GM18508 (cell line): ENCODE results near the gene SEMA6D.

Experiments used
- ATAC-seq: cut with Tn5 transposase; IDR thresholded peaks from one replicate; pipeline ENCODE4 v1.9.1; 2021; ENCODE audit warnings: moderate number of reproducible peaks; ENCODE audit not compliant: insufficient read depth, unreplicated experiment

The SEMA6D gene, protein sequence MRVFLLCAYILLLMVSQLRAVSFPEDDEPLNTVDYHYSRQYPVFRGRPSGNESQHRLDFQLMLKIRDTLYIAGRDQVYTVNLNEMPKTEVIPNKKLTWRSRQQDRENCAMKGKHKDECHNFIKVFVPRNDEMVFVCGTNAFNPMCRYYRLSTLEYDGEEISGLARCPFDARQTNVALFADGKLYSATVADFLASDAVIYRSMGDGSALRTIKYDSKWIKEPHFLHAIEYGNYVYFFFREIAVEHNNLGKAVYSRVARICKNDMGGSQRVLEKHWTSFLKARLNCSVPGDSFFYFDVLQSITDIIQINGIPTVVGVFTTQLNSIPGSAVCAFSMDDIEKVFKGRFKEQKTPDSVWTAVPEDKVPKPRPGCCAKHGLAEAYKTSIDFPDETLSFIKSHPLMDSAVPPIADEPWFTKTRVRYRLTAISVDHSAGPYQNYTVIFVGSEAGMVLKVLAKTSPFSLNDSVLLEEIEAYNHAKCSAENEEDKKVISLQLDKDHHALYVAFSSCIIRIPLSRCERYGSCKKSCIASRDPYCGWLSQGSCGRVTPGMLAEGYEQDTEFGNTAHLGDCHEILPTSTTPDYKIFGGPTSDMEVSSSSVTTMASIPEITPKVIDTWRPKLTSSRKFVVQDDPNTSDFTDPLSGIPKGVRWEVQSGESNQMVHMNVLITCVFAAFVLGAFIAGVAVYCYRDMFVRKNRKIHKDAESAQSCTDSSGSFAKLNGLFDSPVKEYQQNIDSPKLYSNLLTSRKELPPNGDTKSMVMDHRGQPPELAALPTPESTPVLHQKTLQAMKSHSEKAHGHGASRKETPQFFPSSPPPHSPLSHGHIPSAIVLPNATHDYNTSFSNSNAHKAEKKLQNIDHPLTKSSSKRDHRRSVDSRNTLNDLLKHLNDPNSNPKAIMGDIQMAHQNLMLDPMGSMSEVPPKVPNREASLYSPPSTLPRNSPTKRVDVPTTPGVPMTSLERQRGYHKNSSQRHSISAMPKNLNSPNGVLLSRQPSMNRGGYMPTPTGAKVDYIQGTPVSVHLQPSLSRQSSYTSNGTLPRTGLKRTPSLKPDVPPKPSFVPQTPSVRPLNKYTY

DNA sequence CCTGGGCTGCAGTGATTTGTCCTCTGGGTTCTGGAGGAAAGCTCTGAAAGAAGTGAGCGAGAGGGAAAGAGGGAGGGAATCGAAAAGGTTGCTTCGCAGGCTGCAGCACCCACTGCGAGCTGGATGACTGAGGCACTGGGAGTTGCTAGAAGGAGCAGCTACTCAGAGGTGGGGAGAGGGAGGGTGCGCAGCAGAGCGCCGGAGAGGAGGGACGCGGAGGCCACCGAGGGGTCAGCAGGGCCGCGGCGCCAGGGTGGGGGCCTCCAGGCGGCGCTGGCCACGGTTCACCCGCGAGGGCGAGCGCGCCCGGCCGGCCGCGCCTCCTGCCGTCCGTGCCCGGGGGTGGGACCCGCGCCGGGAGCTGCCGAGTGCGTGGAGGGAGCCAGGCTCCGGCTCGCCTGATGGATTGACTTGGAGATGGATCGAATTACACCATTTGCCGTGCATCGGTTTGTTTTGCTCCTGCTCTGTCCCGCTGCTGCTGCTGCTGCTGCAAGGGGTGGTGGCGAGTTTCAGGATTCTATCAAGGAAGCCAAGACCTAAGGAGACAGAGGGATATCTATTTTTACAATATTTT is at the start of gene SEMA6D:
TSS of gene SEMA6D (plus strand) at position 470 of the 577 bp plus-strand sequence. CDS start 42,294 bp downstream, outside the sequence.
- no peak for ATAC-seq

GRCh38 chr15:47669221-47669620 is 48.1 kb upstream of the SEMA6D start:
- no peak for ATAC-seq

- ATAC-seq, result no peak
These were observed 46.9 kb upstream of the SEMA6D start for GRCh38 chr15:47670365-47670764.

DNA sequence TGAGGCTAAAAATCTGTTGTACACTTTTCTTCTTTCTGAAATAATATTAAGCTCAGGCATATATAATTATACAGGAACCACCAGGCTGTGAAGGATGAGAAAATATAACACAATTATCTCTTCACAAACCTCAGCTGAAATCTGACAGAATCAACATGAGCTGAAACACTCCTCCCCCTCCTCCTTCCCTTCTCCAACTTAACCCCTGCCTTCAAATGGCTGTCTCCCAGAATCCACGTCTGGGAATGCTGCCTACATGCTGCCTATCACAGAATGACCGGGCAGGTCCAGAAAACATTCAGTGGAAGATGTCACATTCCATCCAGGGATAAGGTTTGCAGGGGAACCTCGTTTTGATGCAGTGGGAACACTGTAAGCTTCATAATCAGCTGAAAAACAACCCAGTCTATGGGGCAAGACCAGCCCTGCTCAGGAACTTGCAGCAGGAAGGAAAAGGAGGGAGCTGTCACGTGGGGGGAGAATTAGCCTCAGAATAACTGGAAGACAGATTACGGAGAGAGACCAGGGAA is 44.0 kb upstream of the SEMA6D start:
- ATAC-seq, result no peak

DNA sequence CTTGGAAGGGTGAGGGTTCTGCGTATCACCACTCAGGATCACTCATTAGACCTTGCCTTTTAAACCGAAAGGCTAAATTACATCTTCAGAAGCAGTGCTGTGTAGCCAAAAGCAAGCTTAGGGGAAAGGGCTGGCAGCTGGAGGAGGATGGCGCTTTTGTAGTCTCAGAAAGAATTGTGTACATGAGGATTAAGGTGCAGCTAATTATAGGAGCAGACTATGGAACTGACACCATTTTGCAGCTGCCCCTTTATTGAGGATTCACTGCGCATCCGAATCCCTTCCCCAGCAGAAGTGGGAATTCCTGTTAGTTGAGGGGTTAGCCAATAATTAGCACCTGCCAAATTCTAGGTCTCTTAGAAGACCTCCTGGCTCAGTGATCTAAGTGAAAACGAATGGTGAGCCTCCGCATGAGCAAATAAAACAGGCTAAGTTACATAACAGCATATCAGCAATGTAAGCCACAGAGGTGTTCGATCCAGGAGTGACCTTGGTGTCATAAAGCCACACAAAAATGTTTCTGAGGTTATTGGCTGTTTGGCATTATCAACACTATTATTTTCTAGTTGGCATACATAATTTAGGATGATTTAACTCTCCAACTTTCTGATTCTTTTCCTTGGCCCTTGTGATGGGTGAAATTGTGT is 42.6 kb upstream of the SEMA6D start:
- no peak for ATAC-seq

DNA sequence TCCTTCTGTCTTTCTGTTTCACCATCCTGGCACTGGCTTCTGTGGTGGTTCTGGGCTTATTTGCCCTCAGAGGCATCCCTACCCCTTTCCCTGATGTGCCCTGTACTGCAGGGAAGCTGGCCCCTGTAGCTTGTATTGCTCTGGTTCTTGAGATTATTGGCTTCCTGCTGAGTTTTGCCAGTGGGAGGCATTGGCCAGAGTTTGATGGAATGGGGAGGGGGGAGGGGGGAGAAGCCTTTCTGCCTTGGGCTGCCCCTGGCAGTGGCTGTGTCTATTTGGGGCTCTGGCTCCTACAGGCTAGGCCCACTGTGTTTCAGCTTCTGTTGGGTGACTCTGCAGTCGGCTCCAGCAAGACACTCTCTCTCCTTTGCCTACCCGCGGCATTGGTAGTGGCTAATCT is 41.6 kb upstream of the SEMA6D start:
- no peak for ATAC-seq

- ATAC-seq, result no peak
These were observed 39.3 kb upstream of the SEMA6D start for GRCh38 chr15:47678040-47678439.

DNA sequence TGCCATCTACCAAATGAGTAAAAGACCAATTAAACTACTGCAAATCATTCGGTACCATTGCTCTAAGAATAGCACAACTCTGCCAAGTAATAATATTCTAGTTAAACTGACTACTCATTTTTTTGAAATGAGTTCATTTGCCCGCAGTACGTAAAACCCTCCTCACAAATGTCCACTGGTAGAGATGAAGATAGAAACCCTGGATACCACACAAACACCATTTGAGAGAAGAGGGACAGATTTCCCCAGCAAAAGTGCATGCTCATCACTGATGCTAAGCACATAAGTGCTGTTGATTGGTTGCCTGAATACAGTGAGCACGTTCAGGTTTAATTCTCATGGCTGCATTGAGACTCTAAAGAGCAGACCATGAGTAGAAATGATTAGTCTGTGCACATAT is 34.6 kb upstream of the SEMA6D start:
- ATAC-seq, result no peak

DNA sequence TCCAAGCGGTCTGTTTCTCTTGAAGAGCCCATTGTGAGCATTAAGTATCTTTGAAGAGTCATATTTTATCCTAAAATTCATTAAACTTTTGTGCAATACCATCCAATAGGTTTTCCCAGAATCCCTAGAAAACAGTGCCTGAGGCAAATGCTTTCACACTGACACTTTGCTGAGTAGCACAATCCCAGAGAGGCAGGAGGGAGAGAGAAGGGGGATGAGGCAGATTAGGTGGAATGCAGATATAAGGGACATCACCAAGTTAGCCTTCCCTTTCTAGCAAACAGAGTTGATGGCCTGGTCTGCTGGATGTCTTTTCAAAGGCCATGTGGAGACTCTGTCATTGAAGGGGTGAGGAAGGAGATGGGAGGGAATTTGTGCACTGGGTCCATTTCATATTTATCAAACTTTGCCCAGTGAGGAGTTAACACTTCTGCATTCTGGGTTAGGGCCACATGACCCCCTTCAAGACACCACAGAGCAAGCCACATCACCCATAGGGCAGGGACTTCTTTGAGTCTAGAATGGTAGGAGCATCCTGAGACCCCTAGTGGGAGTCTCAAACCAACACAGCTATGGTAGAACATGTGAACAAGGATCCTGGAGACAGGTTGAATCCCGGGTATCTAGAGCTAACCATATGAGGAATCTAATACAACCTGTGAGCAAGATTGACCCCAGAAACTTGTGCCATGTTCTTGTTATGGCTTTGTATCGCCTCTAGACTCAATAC is 32.0 kb upstream of the SEMA6D start:
- ATAC-seq, result no peak

DNA sequence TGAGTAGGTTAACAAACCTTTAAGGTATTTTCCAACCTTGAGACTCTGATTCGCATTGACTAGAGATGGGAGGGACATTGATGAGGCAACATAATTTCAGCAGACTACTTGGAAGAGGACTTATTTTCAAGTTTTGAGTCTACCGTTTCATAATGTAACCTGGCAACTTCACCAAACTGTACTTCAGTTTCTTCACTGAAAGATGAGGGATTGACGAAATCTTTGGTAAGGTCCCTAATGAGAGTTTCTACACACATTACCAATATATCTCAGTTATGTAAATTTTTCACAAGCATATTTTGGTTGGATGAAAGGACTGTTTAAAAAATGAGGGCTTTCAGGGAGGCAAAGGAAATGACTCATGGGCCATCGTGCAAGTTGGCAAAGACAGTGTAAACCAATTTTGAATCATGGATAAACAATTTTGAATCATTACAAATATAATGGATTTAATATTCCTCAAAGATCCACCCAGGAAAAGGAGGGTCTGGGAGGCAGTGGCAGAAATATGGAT is 28.7 kb upstream of the SEMA6D start:
- no peak for ATAC-seq

DNA sequence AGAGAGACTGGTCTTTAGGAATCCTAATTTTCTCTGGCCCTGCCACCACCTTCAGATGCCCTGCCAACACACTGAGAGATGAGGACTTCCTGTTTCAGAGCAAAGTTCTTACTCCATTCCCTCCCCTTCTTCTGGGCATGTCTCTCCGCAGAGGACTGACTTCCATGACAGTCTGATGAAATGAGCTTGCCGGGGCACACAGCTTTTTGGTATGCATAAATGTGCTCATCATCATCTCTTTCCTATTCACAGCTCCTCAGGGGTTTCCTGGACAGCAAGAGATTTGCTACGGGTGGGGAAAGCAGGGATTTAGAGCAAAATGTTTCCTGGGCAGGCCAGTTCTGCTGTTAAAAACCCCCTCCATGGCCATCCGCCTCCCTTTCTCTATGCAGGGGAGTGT is 27.6 kb upstream of the SEMA6D start:
- no peak for ATAC-seq

- ATAC-seq, result no peak
These were observed 25.4 kb upstream of the SEMA6D start for GRCh38 chr15:47691882-47692281.

DNA sequence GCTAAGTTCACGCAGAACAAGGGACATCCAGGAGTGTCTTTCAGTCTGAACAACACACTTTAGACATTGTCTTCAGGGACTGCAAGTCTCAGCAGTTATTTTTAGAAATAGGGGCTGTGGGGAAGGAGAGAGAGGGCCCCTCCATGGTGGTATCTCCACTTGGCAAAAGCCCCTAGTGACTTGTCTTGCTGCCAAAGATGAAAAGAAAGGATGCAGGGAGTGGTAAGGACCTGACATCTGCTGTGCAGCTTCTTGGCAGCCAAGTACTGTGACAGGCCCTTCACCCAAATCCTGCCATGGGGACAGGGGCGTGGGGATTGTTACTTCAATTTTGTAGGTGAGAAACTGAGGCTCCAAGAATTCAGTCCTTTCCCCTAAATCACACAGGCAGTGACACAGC is 21.0 kb upstream of the SEMA6D start:
- no peak for ATAC-seq

DNA sequence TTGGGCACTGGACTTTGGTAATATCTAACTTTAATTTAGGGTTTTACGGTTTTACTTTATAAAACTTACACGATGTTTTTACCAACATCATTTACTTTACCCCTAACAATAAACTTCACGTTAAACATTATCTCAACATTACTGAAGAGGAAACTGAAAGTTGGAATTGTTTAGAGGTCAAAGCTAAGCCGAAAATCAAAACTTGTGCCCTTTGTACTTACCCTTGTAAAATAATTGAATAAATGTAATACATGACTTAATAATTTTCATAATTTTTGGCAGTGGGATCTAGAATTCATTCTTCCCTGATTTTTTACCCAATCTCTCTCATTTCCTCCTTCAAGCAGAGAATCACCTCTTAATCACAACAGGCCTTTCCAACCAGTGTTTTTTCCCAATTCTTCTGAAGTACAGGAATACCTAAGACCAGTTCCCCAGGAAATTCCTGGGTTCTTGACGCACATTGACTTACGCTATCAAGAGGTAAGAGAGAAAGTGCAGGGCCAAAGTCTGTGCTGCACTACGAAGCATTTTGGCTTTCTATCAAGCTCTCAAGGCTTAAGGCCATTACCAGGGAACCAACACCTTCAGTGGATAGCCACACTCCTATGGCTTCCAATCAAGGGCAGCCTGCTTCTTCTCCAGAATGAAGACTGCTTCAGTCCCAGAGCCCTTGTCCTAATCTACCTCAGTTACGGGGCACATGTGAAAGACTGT is 11.9 kb upstream of the SEMA6D start:
- ATAC-seq, result no peak

DNA sequence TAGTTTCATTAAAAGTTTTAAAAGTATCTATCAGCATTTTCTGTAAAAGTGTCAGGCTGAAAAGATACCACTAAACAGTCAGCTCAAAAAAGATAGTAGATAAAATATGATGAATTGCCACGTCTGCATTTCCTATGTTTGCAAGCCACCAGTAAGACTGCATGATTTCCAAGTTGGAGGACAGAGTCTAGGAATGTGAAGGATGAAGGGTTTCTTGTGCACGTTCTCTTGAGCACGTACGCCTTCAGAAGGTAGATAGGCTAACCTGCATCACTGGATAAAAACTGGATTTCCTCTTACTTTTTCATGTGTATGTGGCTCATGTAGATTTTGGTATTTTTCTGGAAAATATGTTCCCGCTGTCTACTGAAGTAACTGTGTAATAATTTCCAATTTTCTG is 9.9 kb upstream of the SEMA6D start:
- no peak for ATAC-seq

- no peak for ATAC-seq
These were observed 8.9 kb upstream of the SEMA6D start for GRCh38 chr15:47708161-47708980.

GRCh38 chr15:47711655-47712054 is 5.7 kb upstream of the SEMA6D start:
- no peak for ATAC-seq

GRCh38 chr15:47715402-47715801 is 1.9 kb upstream of the SEMA6D start:
- ATAC-seq, result no peak
